Renal cortex interstitium (tissue), 3 donors: Measurements from ENCODE around the gene PTPN2. TPM values are rescaled to one million over a fixed set of nuclear protein-coding genes. Genes with fewer than 3 reads are reported as not detected.

ENCODE experiments used
- polyA plus RNA-seq, 3 donors: library from polyadenylated mRNA; unstranded; fragments of 120-200 nt; gene quantifications; one replicate each; pipeline ENCODE4 v1.2.1, GENCODE V29; 2013; ENCODE audit not compliant: insufficient read length in 3 of 3

The PTPN2 gene
- polyA plus RNA-seq, 3 donors, result 46.8 to 63.8 (median 55.1) TPM

Other genes starting within 250 kb of the PTPN2 start
- gene SPIRE1, start 226.1 kb downstream of the PTPN2 start, polyA plus RNA-seq, result 10 to 100 TPM; 31.1 to 35.8 (median 34.6) TPM
- 10 to 100 TPM; 10.7 to 13.3 (median 11.7) TPM for gene CEP76, start 181.5 kb downstream of the PTPN2 start, polyA plus RNA-seq
- gene PSMG2, start 181.2 kb downstream of the PTPN2 start, polyA plus RNA-seq, result 10 to 100 TPM; 65.3 to 77.4 (median 76.7) TPM
- 10 to 100 TPM; 35.1 to 44.0 (median 39.0) TPM for gene SEH1L, start 63.8 kb upstream of the PTPN2 start, polyA plus RNA-seq
- 10 to 100 TPM; 46.4 to 57.2 (median 47.9) TPM for gene CEP192, start 107.1 kb upstream of the PTPN2 start, polyA plus RNA-seq